ENCODE results near the gene PTPN1.
"Not testable (repeated sequence)": the region's sequence is repeated elsewhere in the genome, so short reads cannot be mapped to it uniquely, and the experiment has no call there.

PTPN1 gene

GRCh38 chr20:50620459-50620858, 110.3 kb downstream of the PTPN1 start:
- DNase-seq, result not testable (repeated sequence)

- no peak for DNase-seq
Measured at GRCh38 chr20:50621068-50621665, 111.0 kb downstream of the PTPN1 start.

DNA sequence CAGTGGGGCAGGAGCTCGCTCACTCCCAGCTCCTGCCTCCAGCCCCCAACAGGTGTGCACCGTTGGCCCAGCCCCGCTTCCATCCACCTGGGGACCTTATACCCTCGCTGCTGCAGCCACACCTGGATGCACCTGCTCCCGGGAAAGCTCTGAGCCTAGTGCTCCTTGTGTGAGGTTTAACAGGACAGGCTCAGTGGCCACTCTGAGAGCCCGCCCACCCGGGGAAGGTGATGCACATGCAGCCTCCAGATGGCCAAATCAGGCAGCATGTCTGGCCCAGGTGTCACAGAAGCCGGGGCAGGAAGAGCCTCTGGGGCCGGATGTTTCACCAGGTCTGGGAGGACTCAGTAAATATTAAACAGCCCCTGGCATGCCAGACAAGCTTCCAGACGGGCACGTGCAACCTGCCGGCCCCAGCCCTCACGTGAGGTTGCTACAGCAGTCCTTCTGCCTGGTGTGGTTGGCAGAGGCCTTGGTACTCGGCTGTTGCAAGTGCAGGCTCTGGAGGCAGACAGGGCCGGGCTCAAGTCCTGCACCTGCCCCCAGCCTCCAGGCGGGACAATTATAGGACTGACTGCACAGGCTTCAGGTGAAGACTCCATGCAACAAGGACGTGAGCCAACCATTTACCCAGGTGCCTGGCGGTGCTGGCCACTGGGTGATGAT, 114.3 kb downstream of the PTPN1 start:
- DNase-seq, result peak; percentile 41 to 65

GRCh38 chr20:50625986-50626677, 115.9 kb downstream of the PTPN1 start:
- DNase-seq, result peak; percentile 53 to 60

GRCh38 chr20:50627747-50628146, 117.6 kb downstream of the PTPN1 start:
- no peak for DNase-seq

GRCh38 chr20:50628332-50628731, 118.1 kb downstream of the PTPN1 start:
- peak; percentile 48 to 66 for DNase-seq

DNA sequence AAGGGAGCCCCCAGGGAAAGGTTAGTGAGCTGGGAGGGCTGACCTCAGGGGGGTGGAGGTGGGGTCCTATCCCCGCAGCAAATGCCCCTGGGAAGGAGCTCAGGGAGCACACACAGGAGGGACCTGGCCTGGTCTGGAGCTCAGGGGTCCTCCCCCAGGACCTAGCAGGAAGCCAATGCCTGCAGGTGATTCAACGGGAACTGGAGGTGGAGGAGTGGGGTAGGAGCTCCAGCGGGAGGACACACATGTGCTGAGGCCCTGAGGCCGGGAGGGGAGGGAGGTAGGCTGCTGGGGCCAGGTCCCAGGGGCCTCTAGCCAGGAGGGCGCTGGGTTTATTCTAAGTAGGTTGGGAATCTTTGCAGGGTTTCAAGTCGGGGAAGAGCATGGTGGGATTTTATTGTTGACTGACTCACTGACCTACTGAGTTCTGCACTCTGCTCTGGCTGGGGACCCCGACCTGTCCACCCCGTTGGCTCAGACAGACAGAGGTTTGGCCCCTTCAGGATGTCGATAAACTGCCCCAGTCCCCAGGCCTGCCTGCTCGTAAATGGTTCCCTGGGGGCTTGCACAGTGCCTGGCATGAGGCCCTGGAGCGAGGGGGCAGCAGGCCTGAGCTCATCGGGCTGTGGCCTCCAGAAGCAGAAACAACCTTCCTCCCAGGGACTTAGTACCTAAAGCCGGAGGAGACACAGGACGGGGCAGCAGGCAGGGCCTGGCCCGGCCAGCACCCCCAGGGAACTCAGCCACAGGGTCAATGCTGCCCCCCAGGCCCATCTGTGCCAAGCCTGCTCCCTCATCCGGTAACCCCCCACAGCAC, 118.9 kb downstream of the PTPN1 start:
- DNase-seq, result no peak

DNA sequence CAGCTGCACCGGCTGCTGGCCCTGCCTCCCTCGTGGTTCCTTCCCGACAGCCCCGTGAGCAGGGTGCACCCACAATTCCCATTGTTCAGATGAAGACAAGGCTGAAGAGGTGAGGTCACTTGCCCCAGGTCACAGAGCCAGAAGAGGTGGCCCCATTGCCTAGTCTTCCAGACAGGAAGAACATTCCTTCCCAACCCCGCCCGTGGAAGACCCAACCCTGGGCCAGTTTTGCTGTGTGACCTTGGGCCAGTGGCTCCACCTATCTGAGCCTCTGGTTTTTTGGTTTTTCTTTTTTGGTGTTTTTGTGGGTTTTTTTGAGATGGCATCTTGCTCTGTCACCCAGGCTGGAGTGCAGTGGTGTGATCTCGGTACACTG, 119.5 kb downstream of the PTPN1 start:
- no peak for DNase-seq

- no peak for DNase-seq
Measured at GRCh38 chr20:50630578-50631263, 120.5 kb downstream of the PTPN1 start.

GRCh38 chr20:50632236-50632635, 122.1 kb downstream of the PTPN1 start:
- no peak for DNase-seq

DNA sequence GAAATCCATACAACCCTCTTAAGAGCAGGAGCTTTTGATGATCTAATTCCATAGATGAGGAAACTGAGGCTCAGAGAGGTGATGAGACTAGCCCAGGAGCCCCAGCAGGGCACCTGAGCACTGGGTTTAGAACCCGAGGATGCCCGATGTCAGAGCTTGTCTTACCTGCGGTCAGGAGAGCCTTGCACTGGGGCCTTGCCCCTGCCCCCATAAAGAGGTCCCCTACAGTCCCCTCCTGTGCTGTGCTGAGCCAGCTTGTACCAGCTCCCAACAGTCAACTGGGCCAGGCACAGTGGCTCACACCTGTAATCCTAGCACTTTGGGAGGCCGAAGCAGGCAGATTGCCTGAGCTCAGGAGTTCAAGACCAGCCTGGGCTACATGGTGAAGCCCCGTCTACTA, 122.5 kb downstream of the PTPN1 start:
- no peak for DNase-seq

- DNase-seq, result no peak
Measured at GRCh38 chr20:50633361-50633760, 123.2 kb downstream of the PTPN1 start.

- no peak for DNase-seq
Measured at GRCh38 chr20:50634191-50634590, 124.0 kb downstream of the PTPN1 start.

All from SHP77 (cell line).